Keratinocyte (primary cell): Measurements from ENCODE around the gene MPP1. TPM values are rescaled to one million over a fixed set of nuclear protein-coding genes. Genes with fewer than 3 reads are reported as not detected.

ENCODE experiments used
- DNase-seq: peaks from one replicate; pipeline ENCODE4 v3.0.0-alpha.2; 2011; ENCODE audit warnings: low read depth, missing footprints, low spot score
- FAIRE-seq: peaks from 2 replicates; lab custom pipeline; 2011; peaks lifted over from hg19 to GRCh38; lab: Jason Lieb, UNC
- H2AFZ ChIP-seq: 2 replicates; pipeline ENCODE4 v1.6.0; 2012; ENCODE audit warnings: low read length, control low read depth, inconsistent platforms; ENCODE audit not compliant: control insufficient read depth
- H3K27ac ChIP-seq: 2 replicates; pipeline ENCODE4 v1.5.1; 2011; ENCODE audit warnings: low read length; ENCODE audit not compliant: control insufficient read depth, insufficient read depth
- H3K27me3 ChIP-seq: 3 replicates; pipeline ENCODE4 v1.6.0; 2011; ENCODE audit warnings: low read length; ENCODE audit not compliant: control insufficient read depth, insufficient read depth; ENCODE audit errors: extremely low read depth
- H3K36me3 ChIP-seq, 2 experiments: 2 replicates in 1 of 2; 3 replicates in 1 of 2; pipeline ENCODE4 v1.5.1; 2011; ENCODE audit warnings: low read length in 2 of 2, mild to moderate bottlenecking in 1 of 2; ENCODE audit not compliant: control insufficient read depth in 2 of 2, insufficient read depth in 2 of 2; ENCODE audit errors: extremely low read depth in 1 of 2
- H3K4me1 ChIP-seq: 3 replicates; pipeline ENCODE4 v1.5.1; 2011; ENCODE audit warnings: low read length; ENCODE audit not compliant: control insufficient read depth, insufficient read depth; ENCODE audit errors: extremely low read depth
- H3K4me2 ChIP-seq: 3 replicates; pipeline ENCODE4 v1.6.0; 2011; ENCODE audit warnings: low read depth, low read length; ENCODE audit not compliant: control insufficient read depth, insufficient read depth; ENCODE audit errors: extremely low read depth
- H3K4me3 ChIP-seq, 3 experiments: fragments of 200-600 bp in 1 of 3; sonication (generic) in 1 of 3; 2 replicates in 2 of 3; 3 replicates in 1 of 3; pipeline ENCODE4 v1.5.1; 2011 to 2016; ENCODE audit warnings: low read length in 3 of 3, mild to moderate bottlenecking in 3 of 3, control low read depth in 2 of 3, inconsistent platforms in 1 of 3, low read depth in 1 of 3, mixed read lengths in 1 of 3, mixed run types in 1 of 3, moderate library complexity in 1 of 3; ENCODE audit not compliant: control insufficient read depth in 2 of 3, insufficient read depth in 2 of 3; ENCODE audit errors: extremely low read depth in 1 of 3
- H3K79me2 ChIP-seq: 2 replicates; pipeline ENCODE4 v1.6.0; 2012; ENCODE audit warnings: low read length; ENCODE audit not compliant: control insufficient read depth, insufficient read depth
- H3K9ac ChIP-seq: 3 replicates; pipeline ENCODE4 v1.6.0; 2011; ENCODE audit warnings: low read length; ENCODE audit not compliant: control insufficient read depth, insufficient read depth; ENCODE audit errors: extremely low read depth
- H3K9me1 ChIP-seq: 3 replicates; pipeline ENCODE4 v1.6.0; 2011; ENCODE audit warnings: low read length; ENCODE audit not compliant: control insufficient read depth, insufficient read depth; ENCODE audit errors: extremely low read depth
- H3K9me3 ChIP-seq: 2 replicates; pipeline ENCODE4 v1.5.1; 2012; ENCODE audit warnings: low read depth, low read length; ENCODE audit not compliant: control insufficient read depth
- H4K20me1 ChIP-seq: 3 replicates; pipeline ENCODE4 v1.6.0; 2011; ENCODE audit warnings: low read length; ENCODE audit not compliant: control insufficient read depth, insufficient read depth; ENCODE audit errors: extremely low read depth
- CTCF ChIP-seq, 3 experiments: IDR thresholded peaks in 1 of 3; conservative IDR thresholded peaks in 1 of 3; optimal IDR thresholded peaks in 1 of 3; 2 replicates in 2 of 3; 3 replicates in 1 of 3; pipeline versions ENCODE3 to v1.5.1; 2011; ENCODE audit warnings: low read length in 3 of 3, mild to moderate bottlenecking in 3 of 3, moderate library complexity in 2 of 3, control low read depth in 1 of 3, inconsistent platforms in 1 of 3; ENCODE audit not compliant: insufficient read depth in 2 of 3; ENCODE audit errors: extremely low read depth in 1 of 3
- EZH2 ChIP-seq: IDR thresholded peaks from one replicate; pipeline ENCODE4 v1.6.1; 2012; ENCODE audit warnings: inconsistent platforms, mild to moderate bottlenecking, low read length, moderate library complexity
- dilution Hi-C: fragments of 300-500 bp; cut with MboI; formaldehyde crosslinking; loops from one replicate; pipeline ENCODE4 v1.7.0; 2020; ENCODE audit warnings: low sequenced_read_pairs; ENCODE audit not compliant: extremely low pct_ligation_motif_present
- polyA plus RNA-seq, 5 experiments: library from polyadenylated mRNA; depleted of rRNA in 3 of 5; stranded (reverse) in 3 of 5; stranded (forward) in 1 of 5; unstranded in 1 of 5; fragments of >200 nt; gene quantifications; 1 replicate in 1 of 5; 2 replicates in 3 of 5; 3 replicates in 1 of 5; pipeline versions ENCODE4 v1.2.1 to v1.2.3, GENCODE V29; 2011 to 2012; ENCODE audit warnings: missing spikeins in 2 of 5, low read depth in 1 of 5, low replicate concordance in 1 of 5

Gene MPP1
- polyA plus RNA-seq, 1 donor (not counting 4 experiments of a cell fraction or from before 2014, with no cell fraction given) = 4.9 TPM

GRCh38 chrX:154834562-154834961 is 29.3 kb upstream of the MPP1 start, which contains the start of gene SMIM9:
SMIM9 (minus strand) TSS chrX:154834662; CDS start chrX:154830856, 3,806 bp downstream.
- H3K4me3 ChIP-seq = no peak within 1 kb of the TSS
- dilution Hi-C loops = no loop called here
- H2AFZ ChIP-seq = no peak within 1 kb of the TSS
- no peak for DNase-seq
- no peaks in the 10 kb centered on the region for H4K20me1 ChIP-seq
- H3K9ac ChIP-seq = no peak within 1 kb of the TSS
- no peaks in the 10 kb centered on the region for H3K79me2 ChIP-seq
- H3K27me3 ChIP-seq = no peaks in the 10 kb centered on the region
- H3K9me1 ChIP-seq = no peaks in the 10 kb centered on the region
- H3K27ac ChIP-seq = no peak within 1 kb of the TSS
- H3K9me3 ChIP-seq = no peaks in the 10 kb centered on the region
- no peaks in the 10 kb centered on the region for H3K36me3 ChIP-seq
- FAIRE-seq = no peak
- no peaks in the 10 kb centered on the region for H3K4me1 ChIP-seq
- no peak for TF ChIP-seq CTCF (optimal IDR thresholded peaks at IDR 0.05 in 1 of 3, IDR thresholded peaks at IDR 0.05 in 1 of 3, conservative IDR thresholded peaks at IDR 0.05 in 1 of 3; ENCODE audit: extremely low read depth in 1 of 3, insufficient read depth in 2 of 3, low read length in 3 of 3)
- no peak for TF ChIP-seq EZH2
- no peak within 1 kb of the TSS for H3K4me2 ChIP-seq

- Histone ChIP-seq H3K4me2 (no peak overlapping the region), H4K20me1 (no peaks in the 10 kb centered on the region), H3K27me3 (no peaks in the 10 kb centered on the region), H3K4me1 (no peaks in the 10 kb centered on the region), H3K27ac (no peak overlapping the region), H3K9me1 (no peaks in the 10 kb centered on the region), H3K36me3 (no peaks in the 10 kb centered on the region), H3K9ac (no peak overlapping the region), H3K9me3 (no peaks in the 10 kb centered on the region), H3K4me3 (no peak overlapping the region), H2AFZ (no peak overlapping the region), H3K79me2 (no peaks in the 10 kb centered on the region)
- FAIRE-seq = no peak
- TF ChIP-seq CTCF (optimal IDR thresholded peaks at IDR 0.05 in 1 of 3, IDR thresholded peaks at IDR 0.05 in 1 of 3, conservative IDR thresholded peaks at IDR 0.05 in 1 of 3; ENCODE audit: extremely low read depth in 1 of 3, insufficient read depth in 2 of 3, low read length in 3 of 3) (no peak), EZH2 (no peak)
- dilution Hi-C loops = no loop called here
- no peak for DNase-seq
These were observed 28.5 kb upstream of the MPP1 start for GRCh38 chrX:154833746-154834274.
